ENCODE data around the gene TGOLN2. TPM values are rescaled to one million over a fixed set of nuclear protein-coding genes. Genes with fewer than 3 reads are reported as not detected.
"Not testable (repeated sequence)": the region's sequence is repeated elsewhere in the genome, so short reads cannot be mapped to it uniquely, and the experiment has no call there.

TGOLN2 gene
- total RNA-seq, 1 donor from 2014 or later = 119 TPM

DNA sequence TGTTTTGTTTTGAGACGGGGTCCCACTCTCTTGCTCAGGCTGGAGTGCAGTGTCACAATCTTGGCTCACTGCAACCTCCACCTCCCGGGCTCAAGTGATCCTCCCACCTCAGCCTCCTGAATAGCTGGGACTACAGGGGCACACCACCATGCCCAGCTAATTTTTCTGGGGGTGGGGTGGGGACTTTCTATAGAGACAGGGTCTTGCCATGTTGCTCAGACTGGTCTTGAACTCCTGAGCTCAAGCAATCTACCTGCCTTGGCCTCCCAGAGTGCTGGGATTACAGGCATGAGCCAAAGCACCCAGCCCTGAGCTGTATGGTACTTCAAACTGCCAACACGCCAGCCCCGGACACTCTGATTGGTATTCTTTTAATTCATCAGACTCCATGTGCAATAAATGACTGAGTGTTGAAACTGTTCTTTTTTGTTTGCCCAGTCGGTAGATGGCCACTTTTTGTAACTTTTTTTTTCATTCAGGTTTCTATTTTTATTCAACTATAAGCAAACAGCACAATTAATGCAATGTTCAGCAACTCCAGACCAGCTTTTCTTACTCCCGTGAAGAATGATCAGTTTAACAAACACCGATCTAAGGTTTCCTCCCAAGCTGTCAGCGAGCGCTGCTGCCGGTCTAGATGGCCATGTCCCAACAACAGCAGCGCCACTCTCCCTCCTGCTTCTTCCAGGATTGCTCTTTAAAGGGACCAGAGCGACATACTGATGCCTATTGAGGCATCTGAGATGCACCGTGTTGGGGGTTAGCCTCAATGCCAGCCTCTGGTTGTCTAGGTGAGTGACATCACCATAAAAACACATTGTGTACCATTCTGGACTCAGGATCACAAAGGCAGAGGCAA lies 12.5 kb upstream of the TGOLN2 start:
- POLR2A ChIA-PET = no interaction called here
- DNase-seq (no peak), ATAC-seq (ENCODE audit: low read depth) (no peak)
- Mint-ChIP-seq H3K9me3 (no peaks in the 10 kb centered on the region), H3K27me3 (no peaks in the 10 kb centered on the region), H3K27ac (no peak overlapping the region), H3K4me1 (no peaks in the 10 kb centered on the region), H3K4me3 (no peak overlapping the region), H3K36me3 (ENCODE audit: low read depth) (peaks cover 28% of the 10 kb centered on the region)
- CTCF ChIA-PET = interaction anchor here (1.6 kb wide), 1 partner anchor 212 kb away, joined by 3 read pairs; no protein-coding TSS in a partner anchor
- TF ChIP-seq, protein P1, sequence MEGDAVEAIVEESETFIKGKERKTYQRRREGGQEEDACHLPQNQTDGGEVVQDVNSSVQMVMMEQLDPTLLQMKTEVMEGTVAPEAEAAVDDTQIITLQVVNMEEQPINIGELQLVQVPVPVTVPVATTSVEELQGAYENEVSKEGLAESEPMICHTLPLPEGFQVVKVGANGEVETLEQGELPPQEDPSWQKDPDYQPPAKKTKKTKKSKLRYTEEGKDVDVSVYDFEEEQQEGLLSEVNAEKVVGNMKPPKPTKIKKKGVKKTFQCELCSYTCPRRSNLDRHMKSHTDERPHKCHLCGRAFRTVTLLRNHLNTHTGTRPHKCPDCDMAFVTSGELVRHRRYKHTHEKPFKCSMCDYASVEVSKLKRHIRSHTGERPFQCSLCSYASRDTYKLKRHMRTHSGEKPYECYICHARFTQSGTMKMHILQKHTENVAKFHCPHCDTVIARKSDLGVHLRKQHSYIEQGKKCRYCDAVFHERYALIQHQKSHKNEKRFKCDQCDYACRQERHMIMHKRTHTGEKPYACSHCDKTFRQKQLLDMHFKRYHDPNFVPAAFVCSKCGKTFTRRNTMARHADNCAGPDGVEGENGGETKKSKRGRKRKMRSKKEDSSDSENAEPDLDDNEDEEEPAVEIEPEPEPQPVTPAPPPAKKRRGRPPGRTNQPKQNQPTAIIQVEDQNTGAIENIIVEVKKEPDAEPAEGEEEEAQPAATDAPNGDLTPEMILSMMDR (IDR thresholded peaks at IDR 0.05) = no peak
- intact Hi-C loops (cut with micrococcal nuclease) = no loop called here

DNA sequence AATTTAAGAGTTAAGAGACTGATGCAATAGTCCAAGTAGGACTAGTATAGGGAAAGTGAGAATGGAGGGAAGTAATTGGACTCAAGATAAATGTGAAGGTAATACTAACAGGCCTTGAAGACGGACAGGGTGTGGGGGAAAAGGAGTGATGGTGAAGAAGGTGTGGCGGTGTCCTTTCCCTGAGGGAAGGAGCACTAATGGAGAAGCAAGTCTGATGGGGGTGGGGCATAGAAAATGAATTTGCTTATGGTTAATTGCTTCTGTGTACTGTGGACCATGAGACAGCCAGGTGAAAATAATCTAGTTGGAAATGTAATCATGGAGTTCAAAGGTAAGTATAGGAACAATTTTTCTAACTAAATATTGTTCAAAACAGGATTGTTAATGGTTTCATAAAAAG lies 7.1 kb upstream of the TGOLN2 start:
- DNase-seq (no peak), ATAC-seq (ENCODE audit: low read depth) (no peak)
- intact Hi-C loops (cut with micrococcal nuclease) = no loop called here
- CTCF ChIA-PET = no interaction called here
- H3K36me3 Mint-ChIP-seq (ENCODE audit: low read depth) = no peaks in the 10 kb centered on the region
- H3K4me1 Mint-ChIP-seq = peaks cover 3% of the 10 kb centered on the region
- POLR2A ChIA-PET = interaction anchor here (1.7 kb wide), 1 partner anchor 20 kb away, joined by 4 read pairs; the partner anchor contains the start of genes ELMOD3 and RETSAT
- H3K27me3 Mint-ChIP-seq = no peaks in the 10 kb centered on the region
- H3K27ac Mint-ChIP-seq = no peak overlapping the region
- no peak overlapping the region for H3K4me3 Mint-ChIP-seq
- H3K9me3 Mint-ChIP-seq = no peaks in the 10 kb centered on the region
- TF ChIP-seq, protein P1 (IDR thresholded peaks at IDR 0.05) = no peak

DNA sequence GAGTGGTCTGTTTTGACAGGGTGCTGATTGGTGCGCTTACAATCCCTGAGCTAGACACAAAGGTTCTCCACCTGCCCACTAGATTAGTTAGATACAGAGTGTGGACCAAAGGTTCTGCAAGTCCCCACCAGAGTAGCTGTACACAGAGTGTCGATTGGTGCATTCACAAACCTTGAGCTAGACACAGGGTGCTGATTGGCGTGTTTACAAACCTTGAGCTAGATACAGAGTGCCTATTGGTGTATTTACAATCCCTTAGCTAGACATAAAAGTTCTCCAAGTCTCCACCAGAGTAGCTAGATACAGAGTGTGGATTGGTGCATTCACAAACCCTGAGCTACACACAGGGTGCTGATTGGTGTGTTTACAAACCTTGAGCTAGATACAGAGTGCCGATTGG lies 6.1 kb upstream of the TGOLN2 start:
- H3K27ac Mint-ChIP-seq; intact Hi-C loops (cut with micrococcal nuclease); H3K27me3 Mint-ChIP-seq; H3K4me3 Mint-ChIP-seq; H3K4me1 Mint-ChIP-seq; DNase-seq; H3K9me3 Mint-ChIP-seq; H3K36me3 Mint-ChIP-seq (ENCODE audit: low read depth); ATAC-seq (ENCODE audit: low read depth); CTCF ChIA-PET: not testable (repeated sequence)
- POLR2A ChIA-PET = interaction anchor here (1.7 kb wide), 1 partner anchor 21 kb away, joined by 4 read pairs; the partner anchor contains the start of genes ELMOD3 and RETSAT

DNA sequence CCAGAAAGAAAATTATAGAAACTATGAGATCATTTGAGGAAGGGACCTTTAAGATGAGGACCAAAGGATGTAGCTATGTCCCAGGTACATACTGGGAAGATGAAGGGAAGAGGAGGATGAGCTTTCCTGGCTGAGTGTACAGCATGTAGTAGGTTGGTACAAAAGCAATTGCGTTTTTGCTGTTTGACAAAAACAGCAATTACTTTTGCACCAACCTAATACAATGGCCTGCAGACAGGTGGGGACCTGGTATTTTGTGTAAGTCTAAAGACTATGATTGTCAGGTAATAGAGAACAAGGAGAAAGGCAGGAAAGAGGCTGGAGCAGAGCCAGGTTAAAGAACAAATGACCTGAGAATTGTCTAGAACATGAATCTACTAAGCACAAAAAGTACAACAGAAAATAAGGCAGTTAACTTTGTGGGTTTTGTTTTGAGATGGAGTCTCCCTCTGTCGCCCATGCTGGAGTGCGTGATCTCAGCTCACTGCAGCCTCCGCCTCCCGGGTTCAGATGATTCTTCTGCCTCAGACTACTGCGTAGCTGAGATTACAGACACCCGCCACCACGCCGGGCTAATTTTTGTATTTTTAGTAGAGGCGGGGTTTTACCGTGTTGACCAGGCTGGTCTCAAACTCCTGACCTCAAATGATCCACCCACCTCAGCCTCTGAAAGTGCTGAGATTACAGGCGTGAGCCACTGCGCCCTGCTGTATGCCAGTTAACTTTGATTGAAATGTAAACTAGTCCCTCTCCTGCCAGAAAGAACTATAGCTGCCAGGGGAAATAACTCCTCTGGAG lies 3.2 kb upstream of the TGOLN2 start:
- H3K4me1 Mint-ChIP-seq = peaks cover 32% of the 10 kb centered on the region
- no peaks in the 10 kb centered on the region for H3K27me3 Mint-ChIP-seq
- H3K36me3 Mint-ChIP-seq (ENCODE audit: low read depth) = peaks cover 23% of the 10 kb centered on the region
- ATAC-seq (ENCODE audit: low read depth) (no peak), DNase-seq (no peak)
- no peaks in the 10 kb centered on the region for H3K9me3 Mint-ChIP-seq
- H3K4me3 Mint-ChIP-seq = peak overlapping the region; percentile 17
- TF ChIP-seq, protein P1 (IDR thresholded peaks at IDR 0.05) = no peak
- H3K27ac Mint-ChIP-seq = no peak overlapping the region
- intact Hi-C loops (cut with micrococcal nuclease) = no loop called here
- POLR2A ChIA-PET = interaction anchor here (1.6 kb wide), 1 partner anchor 23 kb away, joined by 6 read pairs; the partner anchor contains the start of genes ELMOD3 and RETSAT
- CTCF ChIA-PET = interaction anchor here (0.8 kb wide), 1 partner anchor 31 kb away, joined by 3 read pairs; no protein-coding TSS in a partner anchor

DNA sequence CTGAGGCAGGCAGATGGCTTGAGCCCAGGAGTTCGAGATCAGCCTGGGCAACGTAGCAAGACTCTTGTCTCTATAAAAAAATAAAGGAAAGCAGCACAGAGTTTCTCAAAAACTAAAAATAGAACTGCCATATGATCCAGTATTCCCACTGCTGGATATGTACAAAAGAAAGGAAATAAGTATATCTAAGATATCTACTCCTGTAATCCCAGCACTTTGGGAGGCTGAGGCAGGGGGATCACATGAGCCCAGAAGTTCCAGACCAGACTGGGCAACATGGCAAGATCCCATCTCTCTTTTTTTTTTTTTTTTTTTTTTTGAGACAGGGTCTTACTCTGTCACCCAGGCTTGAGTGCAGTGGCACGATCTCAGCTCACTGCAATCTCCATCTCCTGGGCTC lies 1.9 kb upstream of the TGOLN2 start:
- H3K4me1 Mint-ChIP-seq = peaks cover 45% of the 10 kb centered on the region
- POLR2A ChIA-PET = interaction anchor here (0.8 to 1.6 kb wide), 2 partner anchors 24 kb away, joined by 5 to 6 read pairs; partner anchors contain the start of genes ELMOD3 and RETSAT
- H3K27me3 Mint-ChIP-seq; DNase-seq; H3K9me3 Mint-ChIP-seq; ATAC-seq (ENCODE audit: low read depth); CTCF ChIA-PET: not testable (repeated sequence)
- peak overlapping the region; percentile 31 for H3K27ac Mint-ChIP-seq
- H3K4me3 Mint-ChIP-seq = peak overlapping the region; percentile 45
- intact Hi-C loops (cut with micrococcal nuclease) = loop anchor here (2.0 to 10.0 kb wide), 5 partner anchors 231 to 1295 kb away; partner anchors contain the start of genes CHMP3, GGCX, IMMT and MRPL35
- peaks cover 34% of the 10 kb centered on the region for H3K36me3 Mint-ChIP-seq (ENCODE audit: low read depth)
